Subcutaneous adipose tissue (tissue), 4 donors: ENCODE results near the gene METTL15. TPM values are rescaled to one million over a fixed set of nuclear protein-coding genes. Genes with fewer than 3 reads are reported as not detected.

Experiments used
- CTCF ChIP-seq: fragments of 450-650 bp; IDR thresholded peaks from one replicate; pipeline ENCODE4 v1.5.1; 2016; ENCODE audit warnings: low read depth, mild to moderate bottlenecking, control low read depth, antibody characterized with exemption, moderate library complexity
- total RNA-seq, 4 donors: library from RNA; depleted of rRNA; stranded (reverse); fragments of >200 nt; gene quantifications; one replicate each; pipeline ENCODE4 v1.1.0, GENCODE V29; 2016

The METTL15 gene
- total RNA-seq, 4 donors from 2014 or later: 10.7 to 12.8 (median 12.4) TPM

- no peak for TF ChIP-seq CTCF
Observed at GRCh38 chr11:28268925-28269324, 160.7 kb downstream of the METTL15 start.

- no peak for TF ChIP-seq CTCF
Observed at GRCh38 chr11:28269586-28269985, 161.4 kb downstream of the METTL15 start.

DNA sequence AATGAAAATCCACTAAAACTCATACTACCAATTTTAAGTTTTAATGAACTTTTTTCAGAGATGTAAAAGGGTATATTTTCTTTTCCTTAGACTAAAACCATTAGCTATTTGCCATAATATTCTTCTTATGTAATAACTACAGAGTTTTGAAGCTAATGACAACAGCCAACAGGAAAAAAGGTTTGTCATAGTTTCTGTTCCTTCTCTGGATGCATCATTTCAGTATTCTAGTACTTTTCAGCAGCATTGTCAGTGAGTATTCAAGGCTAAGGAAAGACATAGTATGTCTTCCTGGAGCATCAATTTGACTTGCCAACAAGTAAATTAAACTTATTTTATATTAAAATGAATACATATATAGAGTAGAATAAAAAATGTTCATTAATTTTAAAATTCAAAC is 166.0 kb downstream of the METTL15 start:
- no peak for TF ChIP-seq CTCF

GRCh38 chr11:28284196-28284595 is 176.0 kb downstream of the METTL15 start:
- TF ChIP-seq CTCF: no peak

DNA sequence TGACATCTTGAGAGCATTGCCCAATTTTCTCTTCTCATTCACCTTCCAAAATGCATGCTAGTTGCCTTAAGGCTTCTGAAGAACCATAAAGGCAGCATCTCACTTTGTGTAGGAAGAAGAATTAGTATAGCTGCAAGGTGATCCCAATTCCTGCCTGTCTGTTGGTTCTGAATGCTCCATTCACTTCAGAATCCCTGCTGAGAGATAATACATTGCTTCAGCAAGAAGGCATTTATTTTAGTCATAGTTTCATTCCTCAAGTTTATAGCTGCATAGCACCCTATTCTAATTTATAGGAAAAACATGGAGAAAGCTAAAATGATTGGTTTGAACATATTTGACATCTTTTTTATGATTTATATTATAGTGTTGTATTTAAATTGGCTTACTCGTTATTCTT is 181.3 kb downstream of the METTL15 start:
- TF ChIP-seq CTCF: no peak

- no peak for TF ChIP-seq CTCF
Observed at GRCh38 chr11:28296426-28296825, 188.2 kb downstream of the METTL15 start.

GRCh38 chr11:28298209-28298608 is 190.0 kb downstream of the METTL15 start:
- TF ChIP-seq CTCF: no peak
